ENCODE data around the gene GEMIN8.

GRCh38 chrX:14062524-14062923, 32.8 kb upstream of the GEMIN8 start:
- TF ChIP-seq CTCF (IDR thresholded peaks at IDR 0.05; ENCODE audit: low read depth, low read length) (no peak), POLR2A (IDR thresholded peaks at IDR 0.05; ENCODE audit: extremely low read depth, insufficient read length) (no peak), MYC (IDR thresholded peaks at IDR 0.05; ENCODE audit: low read depth, low read length) (no peak), MAX (IDR thresholded peaks at IDR 0.05; ENCODE audit: low read depth, low read length) (no peak)
